HEK293T (cell line): ENCODE measurements around the gene ADIG.
"Not testable (repeated sequence)": the region's sequence is repeated elsewhere in the genome, so short reads cannot be mapped to it uniquely, and the experiment has no call there.

ENCODE experiments used
- CTCF ChIA-PET: fragments of 350-600 bp; formaldehyde crosslinking; extraction: SDS; loops from one replicate; lab custom pipeline; 2021; ENCODE audit warnings: antibody characterized with exemption, inconsistent platforms; lab: Yijun Ruan, JAX
- POLR2A ChIA-PET: fragments of 350-600 bp; formaldehyde crosslinking; extraction: SDS; loops from one replicate; lab custom pipeline; 2020; ENCODE audit warnings: antibody characterized with exemption, inconsistent platforms; lab: Yijun Ruan, JAX
- DNase-seq: peaks from one replicate; pipeline ENCODE4 v3.0.0; 2012; ENCODE audit warnings: mixed read lengths; ENCODE audit errors: extremely low spot score
- ARNT ChIP-seq: fragments of 450-650 bp; IDR thresholded peaks from 2 replicates; pipeline ENCODE4 v1.6.1; 2017; ENCODE audit warnings: mild to moderate bottlenecking
- BHLHE40 ChIP-seq: fragments of 450-650 bp; IDR thresholded peaks from 2 replicates; pipeline ENCODE4 v1.6.1; 2016; ENCODE audit warnings: mild to moderate bottlenecking, moderate library complexity, borderline replicate concordance
- CTBP1 ChIP-seq: fragments of 450-650 bp; IDR thresholded peaks from 2 replicates; pipeline ENCODE4 v1.6.1; 2016; ENCODE audit warnings: borderline replicate concordance
- ELF4 ChIP-seq: fragments of 450-650 bp; IDR thresholded peaks from 2 replicates; pipeline ENCODE4 v1.6.1; 2017; ENCODE audit warnings: antibody characterized with exemption
- FOXA1 ChIP-seq: fragments of 450-650 bp; IDR thresholded peaks from 2 replicates; pipeline ENCODE4 v1.6.1; 2016; ENCODE audit warnings: mild to moderate bottlenecking
- FOXK2 ChIP-seq: fragments of 450-650 bp; IDR thresholded peaks from 2 replicates; pipeline ENCODE4 v1.6.1; 2016; ENCODE audit warnings: mild to moderate bottlenecking
- FOXM1 ChIP-seq: fragments of 450-650 bp; IDR thresholded peaks from 2 replicates; pipeline ENCODE4 v1.6.1; 2017; ENCODE audit warnings: mild to moderate bottlenecking, borderline replicate concordance
- HDGF ChIP-seq: fragments of 450-650 bp; IDR thresholded peaks from 2 replicates; pipeline ENCODE4 v1.6.1; 2017; ENCODE audit warnings: antibody characterized with exemption, borderline replicate concordance
- L3MBTL2 ChIP-seq: fragments of 450-650 bp; conservative IDR thresholded peaks from 2 replicates; pipeline ENCODE4 v1.6.1; 2016; ENCODE audit warnings: mild to moderate bottlenecking
- LEF1 ChIP-seq: fragments of 450-650 bp; IDR thresholded peaks from 2 replicates; pipeline ENCODE4 v1.6.1; 2017; ENCODE audit warnings: mild to moderate bottlenecking, borderline replicate concordance
- NFRKB ChIP-seq: fragments of 450-650 bp; IDR thresholded peaks from 2 replicates; pipeline ENCODE4 v1.6.1; 2016; ENCODE audit warnings: mild to moderate bottlenecking, moderate library complexity
- SP1 ChIP-seq: fragments of 450-650 bp; IDR thresholded peaks from 2 replicates; pipeline ENCODE4 v1.6.1; 2017
- SUZ12 ChIP-seq: fragments of 450-650 bp; IDR thresholded peaks from 2 replicates; pipeline ENCODE4 v1.6.1; 2016; ENCODE audit warnings: mild to moderate bottlenecking
- TARDBP ChIP-seq: fragments of 450-650 bp; IDR thresholded peaks from 2 replicates; pipeline ENCODE4 v1.6.1; 2016
- ZNF384 ChIP-seq: fragments of 450-650 bp; IDR thresholded peaks from 2 replicates; pipeline ENCODE4 v1.6.1; 2016
- TF ChIP-seq, protein P1 (sequence below): fragments of 450-650 bp; IDR thresholded peaks from 2 replicates; pipeline ENCODE4 v1.6.1; 2016

The ADIG gene

DNA sequence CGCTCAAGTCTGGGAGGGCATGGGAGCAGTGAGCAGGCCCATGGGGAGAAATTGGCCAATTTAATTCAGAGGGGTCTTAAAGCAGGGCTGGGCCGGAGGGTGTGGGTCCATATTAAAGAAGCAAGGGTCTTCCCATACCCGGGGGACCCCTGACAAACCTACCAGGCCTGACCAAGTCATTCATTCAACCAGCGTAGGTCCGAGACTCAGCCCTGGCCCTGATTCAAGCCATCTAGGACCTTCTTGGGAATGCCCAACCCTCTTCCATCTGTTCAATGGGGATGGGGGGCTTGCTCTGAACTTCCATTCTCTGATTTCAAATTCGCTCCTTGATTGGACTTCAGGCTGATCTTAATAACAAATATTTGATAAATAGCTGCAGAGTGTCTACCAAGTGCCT is 7.3 kb downstream of the ADIG start:
- DNase-seq: no peak
- ChIA-PET POLR2A (no interaction called here), CTCF (no interaction called here)
- no peak for TF ChIP-seq L3MBTL2
- no peak for TF ChIP-seq SUZ12
- no peak for TF ChIP-seq LEF1
- TF ChIP-seq ARNT: no peak
- no peak for TF ChIP-seq NFRKB
- TF ChIP-seq CTBP1: no peak

GRCh38 chr20:38589351-38589750 is 8.4 kb downstream of the ADIG start:
- ChIA-PET POLR2A (no interaction called here), CTCF (no interaction called here)
- TF ChIP-seq SUZ12 (no peak), L3MBTL2 (no peak), ZNF384 (no peak), FOXM1 (no peak), TARDBP (no peak), SP1 (no peak), CTBP1 (no peak), HDGF (no peak), ARNT (no peak), ELF4 (no peak)
- no peak for DNase-seq

DNA sequence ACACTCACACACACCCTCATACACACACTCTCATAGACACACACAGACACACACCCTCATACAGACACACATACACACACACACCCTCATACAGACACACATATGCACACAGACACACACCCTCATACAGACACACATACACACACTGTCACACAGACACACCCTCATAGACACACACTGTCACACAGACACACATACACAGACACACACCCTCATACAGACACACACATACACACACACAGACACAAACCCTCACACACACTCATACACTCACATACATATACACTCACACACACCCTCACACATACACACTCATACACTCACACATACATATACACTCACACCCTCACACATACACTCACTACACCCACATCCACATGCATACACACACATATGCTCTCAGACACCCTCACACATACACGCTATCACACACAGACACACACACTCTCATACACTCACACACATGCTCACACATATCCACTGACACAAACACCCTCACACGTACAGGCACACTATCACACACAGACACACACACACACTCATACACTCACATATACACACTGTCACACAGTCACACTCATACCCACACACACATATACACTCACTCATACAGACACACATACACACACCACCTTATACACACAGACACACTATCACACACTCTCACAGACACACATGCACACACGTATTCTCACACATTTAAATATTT is 9.1 kb downstream of the ADIG start:
- no peak for DNase-seq
- TF ChIP-seq ZNF384 (no peak), NFRKB (no peak), FOXK2 (no peak), ARNT (no peak), ELF4 (no peak), HDGF (no peak), FOXA1 (no peak), SUZ12 (no peak), LEF1 (no peak), BHLHE40 (no peak), TARDBP (no peak)
- TF ChIP-seq, protein P1, sequence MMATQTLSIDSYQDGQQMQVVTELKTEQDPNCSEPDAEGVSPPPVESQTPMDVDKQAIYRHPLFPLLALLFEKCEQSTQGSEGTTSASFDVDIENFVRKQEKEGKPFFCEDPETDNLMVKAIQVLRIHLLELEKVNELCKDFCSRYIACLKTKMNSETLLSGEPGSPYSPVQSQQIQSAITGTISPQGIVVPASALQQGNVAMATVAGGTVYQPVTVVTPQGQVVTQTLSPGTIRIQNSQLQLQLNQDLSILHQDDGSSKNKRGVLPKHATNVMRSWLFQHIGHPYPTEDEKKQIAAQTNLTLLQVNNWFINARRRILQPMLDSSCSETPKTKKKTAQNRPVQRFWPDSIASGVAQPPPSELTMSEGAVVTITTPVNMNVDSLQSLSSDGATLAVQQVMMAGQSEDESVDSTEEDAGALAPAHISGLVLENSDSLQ: no peak
- ChIA-PET POLR2A (no interaction called here), CTCF (no interaction called here)

- CTCF ChIA-PET: no interaction called here
- TF ChIP-seq BHLHE40 (no peak), FOXK2 (no peak), SUZ12 (no peak), TARDBP (no peak), ARNT (no peak), SP1 (no peak), CTBP1 (no peak), ZNF384 (no peak), L3MBTL2 (no peak), FOXA1 (no peak), LEF1 (no peak), ELF4 (no peak), NFRKB (no peak)
- no peak for DNase-seq
- POLR2A ChIA-PET: no interaction called here
Observed at GRCh38 chr20:38590676-38591473, 9.9 kb downstream of the ADIG start.

DNA sequence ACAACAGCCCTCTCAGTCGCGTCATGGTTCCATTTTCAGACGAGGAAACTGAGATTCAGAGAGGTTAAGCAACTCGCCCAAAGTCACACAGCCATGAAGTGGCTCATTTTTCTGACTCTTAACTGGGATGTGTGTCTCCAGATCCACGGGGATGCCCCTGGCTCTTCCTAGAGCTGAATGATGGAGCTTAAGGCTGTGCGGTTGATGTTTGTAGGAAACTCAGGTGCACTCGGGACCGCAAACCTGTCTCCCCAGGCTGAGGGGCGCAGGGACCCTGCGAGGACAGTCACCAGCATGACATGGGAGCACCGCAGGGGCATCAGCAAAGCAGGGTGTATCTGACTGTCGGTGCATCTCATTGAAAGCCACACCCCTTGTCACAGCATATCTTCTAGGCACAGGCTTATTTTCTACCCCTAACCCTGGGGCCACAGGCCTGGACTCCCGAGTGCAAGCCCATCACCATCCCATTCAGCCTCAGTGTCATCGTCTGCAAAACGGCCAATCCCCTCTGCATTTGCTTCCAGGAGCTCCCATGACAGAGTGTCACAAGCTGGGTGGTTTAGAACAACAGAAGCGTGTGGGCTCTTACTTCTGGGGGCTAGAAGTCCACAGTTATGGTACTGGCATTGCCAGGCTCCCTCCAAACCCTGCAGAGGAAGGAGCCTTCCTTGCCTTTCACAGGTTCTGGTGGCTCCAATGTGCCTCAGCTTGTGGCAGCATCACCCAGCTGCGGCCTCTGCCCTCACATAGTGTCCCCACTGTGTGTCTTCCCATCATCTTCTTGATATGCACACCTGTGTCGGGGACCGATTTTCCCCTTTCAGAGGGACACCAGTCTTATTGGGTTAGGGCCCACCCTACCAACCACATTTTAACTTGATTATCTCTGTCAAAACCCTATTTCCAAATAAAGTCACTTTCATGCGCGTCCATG is 10.7 kb downstream of the ADIG start:
- no peak for DNase-seq
- ChIA-PET POLR2A (no interaction called here), CTCF (no interaction called here)
- TF ChIP-seq BHLHE40: no peak
- no peak for TF ChIP-seq ZNF384
- TF ChIP-seq NFRKB: no peak
- no peak for TF ChIP-seq FOXM1
- TF ChIP-seq ELF4: no peak
- TF ChIP-seq ARNT: no peak
- no peak for TF ChIP-seq FOXK2
- no peak for TF ChIP-seq LEF1
- TF ChIP-seq SUZ12: no peak
- no peak for TF ChIP-seq SP1
- TF ChIP-seq HDGF: no peak
- TF ChIP-seq FOXA1: no peak
- TF ChIP-seq L3MBTL2: no peak

GRCh38 chr20:38592411-38592790 is 11.4 kb downstream of the ADIG start:
- CTCF ChIA-PET, DNase-seq, POLR2A ChIA-PET: not testable (repeated sequence)

- DNase-seq, POLR2A ChIA-PET: not testable (repeated sequence)
- CTCF ChIA-PET: interaction anchor here (1.0 kb wide), 1 partner anchor 17 kb away, joined by 3 read pairs; no protein-coding TSS in a partner anchor
Observed at GRCh38 chr20:38594281-38594680, 13.3 kb downstream of the ADIG start.

DNA sequence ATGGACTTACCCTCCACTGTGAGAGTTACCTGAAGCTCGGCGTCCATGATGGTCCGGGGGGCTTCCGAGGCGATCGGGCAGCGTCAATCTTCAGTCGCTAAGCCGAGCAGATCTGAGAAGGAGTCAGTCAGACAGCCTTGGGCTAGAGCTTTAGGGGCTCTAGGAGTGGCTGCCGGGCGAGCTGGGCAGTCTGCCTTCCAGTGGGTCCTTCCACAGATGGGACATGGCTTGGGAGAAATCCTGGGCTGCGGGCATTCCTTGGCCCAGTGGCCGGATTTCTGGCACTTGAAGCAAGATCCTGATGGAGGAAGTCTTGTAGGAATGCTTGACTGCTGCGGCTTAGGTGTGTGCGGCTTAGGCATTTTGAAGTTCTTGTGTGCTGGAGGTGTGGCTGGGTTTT is 14.9 kb downstream of the ADIG start:
- POLR2A ChIA-PET, CTCF ChIA-PET, DNase-seq: not testable (repeated sequence)
